ENCODE results near the gene PITHD1.

DNA sequence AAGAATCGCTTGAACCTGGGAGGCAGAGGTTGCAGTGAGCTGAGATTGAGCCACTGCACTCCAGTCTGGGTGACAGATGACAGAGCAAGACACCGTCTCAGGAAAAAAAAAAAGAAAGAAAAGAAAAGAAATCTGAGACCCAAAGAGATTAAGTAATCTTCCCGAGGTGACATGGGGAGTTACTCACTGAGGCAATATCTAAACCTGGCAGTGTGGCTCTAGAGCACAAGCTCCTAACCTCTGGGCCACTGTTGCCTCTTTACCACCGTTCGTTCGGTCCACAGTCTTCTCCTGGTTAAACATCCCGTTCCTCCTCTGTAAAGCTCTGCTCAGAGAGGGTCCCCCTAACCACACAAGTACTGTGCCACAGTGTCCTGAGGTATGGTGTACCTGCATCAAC, 45.5 kb downstream of the PITHD1 start:
- TF ChIP-seq ZNF274 (IDR thresholded peaks at IDR 0.05; ENCODE audit: borderline replicate concordance, extremely low read depth, low read length) (no peak), TAF1 (IDR thresholded peaks at IDR 0.05; ENCODE audit: low read depth, low read length) (no peak)
